HepG2 (cell line): ENCODE measurements around the gene DNAJC15. TPM values are rescaled to one million over a fixed set of nuclear protein-coding genes. Genes with fewer than 3 reads are reported as not detected.

Experiments
- ATAC-seq: fragments of 200-7000 bp; cut with Tn5 transposase; 3 replicates; pipeline ENCODE4 v1.9.1; 2020; ENCODE audit warnings: mild to moderate bottlenecking, moderate library complexity
- BruUV-seq: library from RNA; stranded (reverse); fragments of 400-500 nt; replicated peaks from 2 replicates; lab custom pipeline; 2021; lab: Mats Ljungman, UMichigan
- CTCF ChIA-PET: fragments of 300-600 bp; formaldehyde crosslinking; extraction: SDS; loops from one replicate; lab custom pipeline; 2021; ENCODE audit warnings: low total read pairs, inconsistent platforms, low intra/inter-chr PET ratio; lab: Yijun Ruan, JAX
- POLR2A ChIA-PET: fragments of 350-600 bp; sonication (Branson Sonifier 250); formaldehyde crosslinking; loops from one replicate; lab custom pipeline; 2020; ENCODE audit warnings: antibody characterized with exemption, inconsistent platforms; lab: Yijun Ruan, JAX
- DNase-seq: peaks from one replicate; pipeline ENCODE4 v3.0.0-alpha.2; 2015; ENCODE audit warnings: low spot score
- FAIRE-seq: peaks from 3 replicates; lab custom pipeline; 2011; peaks lifted over from hg19 to GRCh38; lab: Jason Lieb, UNC
- H2AFZ ChIP-seq: one replicate; pipeline ENCODE4 v1.6.1; 2011; ENCODE audit warnings: low read length, inconsistent platforms
- H3K27ac ChIP-seq: fragments of 300-600 bp; 3 replicates; pipeline ENCODE4 v1.8.0; 2011; ENCODE audit warnings: mixed run types, mild to moderate bottlenecking, mixed read lengths, low read length, inconsistent platforms; ENCODE audit not compliant: insufficient read depth; ENCODE audit errors: extremely low read length
- H3K27me3 ChIP-seq, 2 experiments: fragments of 200-600 bp in 1 of 2; 2 replicates in 1 of 2; 3 replicates in 1 of 2; pipeline versions ENCODE4 v1.6.0 to v1.8.0; 2011; ENCODE audit warnings: low read length in 2 of 2, mild to moderate bottlenecking in 2 of 2, moderate library complexity in 2 of 2, inconsistent platforms in 1 of 2; ENCODE audit not compliant: insufficient read depth in 2 of 2, control insufficient read depth in 1 of 2
- H3K36me3 ChIP-seq, 2 experiments: fragments of 200-600 bp in 1 of 2; replicated peaks in 1 of 2; 2 replicates in 1 of 2; 3 replicates in 1 of 2; pipeline versions ENCODE4 v1.5.1 to v1.8.0; 2011; ENCODE audit warnings: low read length in 2 of 2, inconsistent platforms in 1 of 2; ENCODE audit not compliant: insufficient read depth in 2 of 2, control insufficient read depth in 1 of 2
- H3K4me1 ChIP-seq: 2 replicates; pipeline ENCODE4 v1.5.1; 2012; ENCODE audit warnings: low read length, inconsistent platforms; ENCODE audit not compliant: insufficient read depth
- H3K4me2 ChIP-seq: 2 replicates; pipeline ENCODE4 v1.6.0; 2011; ENCODE audit warnings: low read depth, low read length, inconsistent platforms
- H3K4me3 ChIP-seq, 3 experiments: fragments of 200-600 bp in 1 of 3; sonication (generic), shearing (Covaris generic) in 1 of 3; replicated peaks in 1 of 3; 2 replicates each; pipeline ENCODE4 v1.5.1; 2011 to 2016; ENCODE audit warnings: low read length in 3 of 3, inconsistent platforms in 2 of 3, low read depth in 2 of 3, mild to moderate bottlenecking in 2 of 3, control low read depth in 1 of 3, mixed read lengths in 1 of 3; ENCODE audit not compliant: insufficient read depth in 1 of 3
- H3K79me2 ChIP-seq: one replicate; pipeline ENCODE4 v1.6.1; 2011; ENCODE audit warnings: low read length, inconsistent platforms; ENCODE audit not compliant: insufficient read depth
- H3K9ac ChIP-seq: 2 replicates; pipeline ENCODE4 v1.6.0; 2011; ENCODE audit warnings: mild to moderate bottlenecking, low read depth, low read length, inconsistent platforms; ENCODE audit not compliant: insufficient read depth
- H3K9me3 ChIP-seq: 2 replicates; pipeline ENCODE4 v1.5.1; 2012; ENCODE audit warnings: mild to moderate bottlenecking, low read length
- H4K20me1 ChIP-seq: 2 replicates; pipeline ENCODE4 v1.6.0; 2011; ENCODE audit warnings: inconsistent platforms, mild to moderate bottlenecking, low read length, moderate library complexity; ENCODE audit not compliant: insufficient read depth
- ATF7-NPFF ChIP-seq: sonication (generic); formaldehyde crosslinking; IDR thresholded peaks from 2 replicates; pipeline ENCODE4 v1.8.1; 2023; ENCODE audit warnings: mild to moderate bottlenecking, low read depth, missing genetic modification reagents, moderate library complexity
- ELF3 ChIP-seq: IDR thresholded peaks from 2 replicates; pipeline ENCODE4 v1.6.1; 2016; ENCODE audit warnings: missing genetic modification reagents, missing compliant biosample characterization
- ELF4 ChIP-seq: sonication (generic); formaldehyde crosslinking; IDR thresholded peaks from 2 replicates; pipeline ENCODE4 v1.5.0; 2020; ENCODE audit warnings: missing genetic modification reagents, mild to moderate bottlenecking, moderate library complexity, borderline replicate concordance
- ETV5 ChIP-seq: IDR thresholded peaks from 2 replicates; pipeline ENCODE4 v1.6.1; 2018; ENCODE audit warnings: missing biosample characterization, missing genetic modification reagents, inconsistent platforms, borderline replicate concordance
- HMG20A ChIP-seq: IDR thresholded peaks from 2 replicates; pipeline ENCODE4 v1.6.1; 2016; ENCODE audit warnings: borderline replicate concordance
- HNRNPL ChIP-seq: fragments of 200-400 bp; formaldehyde crosslinking; IDR thresholded peaks from 2 replicates; pipeline ENCODE4 v1.6.1; 2017; ENCODE audit warnings: mild to moderate bottlenecking, low read depth, low read length
- MTA1 ChIP-seq: sonication (generic); formaldehyde crosslinking; IDR thresholded peaks from 2 replicates; pipeline ENCODE4 v1.4.0; 2020; ENCODE audit warnings: missing genetic modification reagents, mild to moderate bottlenecking, borderline replicate concordance
- NFKB2 ChIP-seq: sonication (generic); formaldehyde crosslinking; IDR thresholded peaks from 2 replicates; pipeline ENCODE4 v1.4.0; 2020; ENCODE audit warnings: missing genetic modification reagents, borderline replicate concordance
- NONO ChIP-seq, 2 experiments: fragments of 450-650 bp in 1 of 2; sonication (generic) in 1 of 2; formaldehyde crosslinking in 1 of 2; IDR thresholded peaks in 1 of 2; conservative IDR thresholded peaks in 1 of 2; 2 replicates each; pipeline versions ENCODE4 v1.6.1 to v1.8.0; 2017 to 2022; ENCODE audit warnings: mild to moderate bottlenecking in 1 of 2, missing genetic modification reagents in 1 of 2, moderate library complexity in 1 of 2
- RELA ChIP-seq: sonication (generic); formaldehyde crosslinking; IDR thresholded peaks from 2 replicates; pipeline ENCODE4 v1.4.0; 2020; ENCODE audit warnings: missing genetic modification reagents
- TBL1XR1 ChIP-seq: fragments of 150-350 bp; IDR thresholded peaks from 2 replicates; pipeline ENCODE4 v1.6.1; 2014; ENCODE audit warnings: borderline replicate concordance, low read length; ENCODE audit not compliant: partially characterized antibody
- WIZ ChIP-seq: sonication (generic); formaldehyde crosslinking; IDR thresholded peaks from 2 replicates; pipeline ENCODE4 v1.5.1; 2020; ENCODE audit warnings: mild to moderate bottlenecking, missing genetic modification reagents
- ZNF160 ChIP-seq: sonication (generic); formaldehyde crosslinking; IDR thresholded peaks from 2 replicates; pipeline ENCODE4 v1.8.0; 2022; ENCODE audit warnings: mild to moderate bottlenecking, inconsistent platforms, missing genetic modification reagents
- ZNF292 ChIP-seq: sonication (generic); formaldehyde crosslinking; IDR thresholded peaks from 2 replicates; pipeline ENCODE4 v1.8.1; 2022; ENCODE audit warnings: mild to moderate bottlenecking, low read depth, missing genetic modification reagents, borderline replicate concordance
- ZNF333 ChIP-seq: sonication (generic); formaldehyde crosslinking; IDR thresholded peaks from 2 replicates; pipeline ENCODE4 v1.4.0; 2020; ENCODE audit warnings: mild to moderate bottlenecking, missing genetic modification reagents, borderline replicate concordance
- ZNF563 ChIP-seq: sonication (generic); formaldehyde crosslinking; IDR thresholded peaks from 2 replicates; pipeline ENCODE4 v1.8.0; 2022; ENCODE audit warnings: mild to moderate bottlenecking, moderate library complexity, missing genetic modification reagents
- ZSCAN12 ChIP-seq: sonication (generic); formaldehyde crosslinking; IDR thresholded peaks from 2 replicates; pipeline ENCODE4 v1.9.0; 2021; ENCODE audit warnings: mild to moderate bottlenecking, missing genetic modification reagents
- WGBS: methylation state at CpG from one replicate; pipeline ENCODE4 v1.1.6; 2017; ENCODE audit warnings: low lambda C conversion rate; 5-methylcytosine and 5-hydroxymethylcytosine counted together
- in situ Hi-C: cut with HindIII; loops from 2 replicates; pipeline ENCODE4 v1.10.0; 2017; ENCODE audit warnings: low pct_unique_long_range_greater_than_20kb; ENCODE audit not compliant: extremely low pct_ligation_motif_present
- intact Hi-C: fragments of 100-400 bp; cut with micrococcal nuclease; formaldehyde crosslinking; loops from one replicate; pipeline ENCODE4 v1.10.0; 2022; ENCODE audit not compliant: unreplicated experiment
- polyA plus RNA-seq, 8 experiments: library from polyadenylated mRNA; depleted of rRNA in 3 of 8; stranded (reverse) in 7 of 8; unstranded in 1 of 8; fragments of >200 nt; fragmentation: Illumina TruSeq in 4 of 8; extraction: Trizol in 4 of 8; gene quantifications; 2 replicates each; pipeline versions ENCODE4 v1.2.1 to v1.2.3, GENCODE V29; 2011 to 2016; ENCODE audit warnings: low read depth in 4 of 8, missing spikeins in 1 of 8, mixed read lengths in 1 of 8; ENCODE audit not compliant: insufficient read depth in 1 of 8
- total RNA-seq, 5 experiments: library from RNA; depleted of rRNA; stranded (reverse); fragments of >200 nt; fragmentation: Illumina TruSeq; extraction: Trizol; gene quantifications; 2 replicates each; pipeline ENCODE4 v1.2.3, GENCODE V29; 2016; ENCODE audit warnings: low read depth in 1 of 5
- TF ChIP-seq, protein P1 (sequence below): sonication (generic); formaldehyde crosslinking; IDR thresholded peaks from 2 replicates; pipeline ENCODE4 v1.8.0; 2022; ENCODE audit warnings: mild to moderate bottlenecking, missing genetic modification reagents; ENCODE audit not compliant: insufficient replicate concordance
- TF ChIP-seq, protein P2 (sequence below): sonication (generic); formaldehyde crosslinking; IDR thresholded peaks from 2 replicates; pipeline ENCODE4 v1.5.0; 2020; ENCODE audit warnings: mild to moderate bottlenecking, low read depth, missing genetic modification reagents, borderline replicate concordance

Gene DNAJC15
- total and polyA plus RNA-seq, 2 of the 13 experiments (the other 11 are each of a cell fraction or from before 2014, with no cell fraction given) = 23.0 to 31.9 TPM

DNA sequence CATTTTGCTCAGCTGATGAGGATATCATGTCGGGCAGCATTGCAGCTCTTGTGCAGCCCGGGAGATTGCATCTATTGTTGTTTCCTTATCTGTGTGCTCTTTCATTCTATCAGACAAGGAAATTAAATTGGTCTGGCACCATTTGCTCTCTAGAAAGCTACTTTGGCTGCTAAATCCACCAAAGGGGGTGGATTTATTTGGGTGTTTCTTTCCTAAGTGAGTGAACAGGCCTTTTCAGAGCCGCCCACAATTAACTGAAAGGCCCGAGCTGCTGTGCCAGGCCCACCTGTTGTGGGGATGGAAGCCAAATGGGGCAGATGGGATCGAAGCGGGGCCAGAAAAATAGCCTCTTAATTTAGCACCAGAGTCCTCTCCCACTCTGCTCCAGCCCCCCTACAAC, 99.4 kb downstream of the DNAJC15 start:
- in situ Hi-C loops = no loop called here
- ATAC-seq = no peak
- FAIRE-seq = no peak
- TF ChIP-seq HNRNPL = no peak
- no peak for TF ChIP-seq ATF7-NPFF
- TF ChIP-seq, protein P1, sequence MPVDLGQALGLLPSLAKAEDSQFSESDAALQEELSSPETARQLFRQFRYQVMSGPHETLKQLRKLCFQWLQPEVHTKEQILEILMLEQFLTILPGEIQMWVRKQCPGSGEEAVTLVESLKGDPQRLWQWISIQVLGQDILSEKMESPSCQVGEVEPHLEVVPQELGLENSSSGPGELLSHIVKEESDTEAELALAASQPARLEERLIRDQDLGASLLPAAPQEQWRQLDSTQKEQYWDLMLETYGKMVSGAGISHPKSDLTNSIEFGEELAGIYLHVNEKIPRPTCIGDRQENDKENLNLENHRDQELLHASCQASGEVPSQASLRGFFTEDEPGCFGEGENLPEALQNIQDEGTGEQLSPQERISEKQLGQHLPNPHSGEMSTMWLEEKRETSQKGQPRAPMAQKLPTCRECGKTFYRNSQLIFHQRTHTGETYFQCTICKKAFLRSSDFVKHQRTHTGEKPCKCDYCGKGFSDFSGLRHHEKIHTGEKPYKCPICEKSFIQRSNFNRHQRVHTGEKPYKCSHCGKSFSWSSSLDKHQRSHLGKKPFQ (CRISPR knock-in tag) = no peak
- no peak for TF ChIP-seq ZNF333 (CRISPR knock-in tag)
- TF ChIP-seq NFKB2 (CRISPR knock-in tag) = no peak
- no peak for TF ChIP-seq RELA (CRISPR knock-in tag)
- H3K27me3 ChIP-seq = 0 out of 5 replicates have a peak, but pooled peaks cover 0 to 5% of the 10 kb centered on the region in 2 experiments
- BruUV-seq = no TSS peak
- no peak for DNase-seq
- intact Hi-C loops = no loop called here
- 23% methylated on average over 6 of the region's 6 CpGs for WGBS
- H3K4me2 ChIP-seq = no peak overlapping the region
- CTCF ChIA-PET = no interaction called here
- no peaks in the 10 kb centered on the region for H3K36me3 ChIP-seq
- H3K9me3 ChIP-seq = no peaks in the 10 kb centered on the region
- no peak overlapping the region for H3K27ac ChIP-seq
- H3K79me2 ChIP-seq = no peaks in the 10 kb centered on the region
- no peak overlapping the region for H2AFZ ChIP-seq
- no peak overlapping the region for H3K4me3 ChIP-seq
- no peaks in the 10 kb centered on the region for H3K4me1 ChIP-seq
- POLR2A ChIA-PET = no interaction called here
- no peaks in the 10 kb centered on the region for H4K20me1 ChIP-seq
- no peak overlapping the region for H3K9ac ChIP-seq

DNA sequence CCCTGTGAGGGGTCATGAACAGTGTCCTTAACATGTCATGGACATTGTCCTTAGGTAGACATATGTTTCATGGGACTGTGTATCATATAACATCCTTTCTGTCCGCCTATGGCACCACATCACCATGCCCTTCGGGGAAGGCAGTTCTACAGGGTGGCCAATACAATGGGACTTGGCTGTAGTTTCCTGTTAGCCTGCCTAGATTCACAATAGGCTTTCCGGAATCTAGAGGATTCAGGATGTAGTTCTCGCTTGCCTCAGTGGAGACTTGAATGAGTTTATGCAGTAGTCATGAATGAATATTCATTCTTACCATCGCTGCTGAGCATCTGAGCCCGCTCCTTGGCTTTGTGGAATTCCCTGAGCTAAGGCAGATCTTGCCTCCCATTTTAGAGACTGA, 100.5 kb downstream of the DNAJC15 start:
- in situ Hi-C loops = no loop called here
- H4K20me1 ChIP-seq = no peaks in the 10 kb centered on the region
- no peaks in the 10 kb centered on the region for H3K79me2 ChIP-seq
- ChIA-PET POLR2A (no interaction called here), CTCF (no interaction called here)
- H3K36me3 ChIP-seq = no peaks in the 10 kb centered on the region
- H3K27me3 ChIP-seq = peaks cover 2 to 8% of the 10 kb centered on the region in 2 experiments; a peak in 3 of 5 replicates
- H3K27ac ChIP-seq = no peak overlapping the region
- WGBS = 56% methylated on average over 4 of the region's 6 CpGs
- H3K9ac ChIP-seq = no peak overlapping the region
- FAIRE-seq (no peak), ATAC-seq (no peak), DNase-seq (no peak)
- no TSS peak for BruUV-seq
- H3K4me1 ChIP-seq = no peaks in the 10 kb centered on the region
- intact Hi-C loops = no loop called here
- no peak overlapping the region for H2AFZ ChIP-seq
- H3K9me3 ChIP-seq = no peaks in the 10 kb centered on the region
- H3K4me3 ChIP-seq = no peak overlapping the region
- H3K4me2 ChIP-seq = no peak overlapping the region
- TF ChIP-seq NONO (IDR thresholded peaks at IDR 0.05) (no peak), NONO (CRISPR knock-in tag; conservative IDR thresholded peaks at IDR 0.05) (no peak), ZNF563 (CRISPR knock-in tag) (no peak), ELF4 (CRISPR knock-in tag) (no peak), TBL1XR1 (no peak), MTA1 (CRISPR knock-in tag) (no peak), ZNF160 (CRISPR knock-in tag) (no peak), ETV5 (no peak), WIZ (CRISPR knock-in tag) (no peak), ZNF292 (no peak), ZSCAN12 (CRISPR knock-in tag) (no peak), ELF3 (CRISPR knock-in tag) (no peak), HMG20A (no peak)
- TF ChIP-seq, protein P2, sequence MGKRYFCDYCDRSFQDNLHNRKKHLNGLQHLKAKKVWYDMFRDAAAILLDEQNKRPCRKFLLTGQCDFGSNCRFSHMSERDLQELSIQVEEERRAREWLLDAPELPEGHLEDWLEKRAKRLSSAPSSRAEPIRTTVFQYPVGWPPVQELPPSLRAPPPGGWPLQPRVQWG (CRISPR knock-in tag) = no peak
